ENCODE measurements around the gene DYNLT4. TPM values are rescaled to one million over a fixed set of nuclear protein-coding genes. Genes with fewer than 3 reads are reported as not detected.

The DYNLT4 gene
- total and polyA plus RNA-seq, 2 of the 8 experiments (the other 6 are each of a cell fraction or from before 2014, with no cell fraction given): 0.29 TPM; not detected in 1

GRCh38 chr1:44849575-44850132 is 42.5 kb upstream of the DYNLT4 start (continued):
- no peak for TF ChIP-seq HDAC2 (IDR thresholded peaks at IDR 0.05; ENCODE audit: borderline replicate concordance in 1 of 2, low read depth in 2 of 2, low read length in 2 of 2)
- TF ChIP-seq SIX5 (IDR thresholded peaks at IDR 0.05; ENCODE audit: low read depth, low read length): no peak
- TF ChIP-seq RBBP5 (IDR thresholded peaks at IDR 0.05; ENCODE audit: borderline replicate concordance, low read depth, low read length): no peak
- TF ChIP-seq KDM4A (IDR thresholded peaks at IDR 0.05; ENCODE audit: low read depth, low read length, severe bottlenecking): no peak
- TF ChIP-seq CHD1 (IDR thresholded peaks at IDR 0.05; ENCODE audit: low read depth, low read length): no peak
- TF ChIP-seq RFX5 (IDR thresholded peaks at IDR 0.05; ENCODE audit: borderline replicate concordance, low read depth, low read length): no peak
- no peak for TF ChIP-seq JUN (IDR thresholded peaks at IDR 0.05; ENCODE audit: low read depth, low read length)
- no peak for TF ChIP-seq USF2 (IDR thresholded peaks at IDR 0.05; ENCODE audit: low read length)
- no peak for TF ChIP-seq NANOG (IDR thresholded peaks at IDR 0.05; ENCODE audit: insufficient read depth, low read depth, low read length, poor library complexity, severe bottlenecking)
